Sigmoid colon (tissue), 4 donors: Measurements from ENCODE around the gene ABHD12.

ENCODE experiments used
- CTCF ChIP-seq, 4 experiments: fragments of 450-650 bp in 3 of 4; fragments of 200-600 bp in 1 of 4; IDR thresholded peaks; one replicate each; pipeline ENCODE4 v1.5.1; 2016 to 2019; ENCODE audit warnings: antibody characterized with exemption in 4 of 4, mild to moderate bottlenecking in 3 of 4, moderate library complexity in 2 of 4
- POLR2AphosphoS5 ChIP-seq, 4 donors: sonication (generic); formaldehyde crosslinking; IDR thresholded peaks; one replicate each; pipeline ENCODE4 v1.6.1; 2017; ENCODE audit warnings: antibody characterized with exemption in 4 of 4

GRCh38 chr20:25277051-25277801 lies 113.4 kb downstream of the ABHD12 start:
- no peak for TF ChIP-seq POLR2AphosphoS5 (IDR thresholded peaks at IDR 0.05)
- TF ChIP-seq CTCF (IDR thresholded peaks at IDR 0.05): no peak
